HEK293 (cell line): Measurements from ENCODE around the gene ARHGAP35.

ENCODE experiments used
- CTCF ChIA-PET: fragments of 350-600 bp; formaldehyde crosslinking; extraction: SDS; loops from one replicate; lab custom pipeline; 2021; ENCODE audit warnings: antibody characterized with exemption; lab: Yijun Ruan, JAX
- POLR2A ChIA-PET: fragments of 300-600 bp; formaldehyde crosslinking; extraction: SDS; loops from one replicate; lab custom pipeline; 2020; ENCODE audit warnings: antibody characterized with exemption, inconsistent platforms; lab: Yijun Ruan, JAX
- H3K27ac ChIP-seq: fragments of 200-500 bp; sonication (Bioruptor generic); 2 replicates; pipeline ENCODE4 v1.5.1; 2014; ENCODE audit warnings: low read depth, low read length, control low read depth, inconsistent platforms; ENCODE audit errors: extremely low read depth
- H3K36me3 ChIP-seq, 2 experiments: fragments of 200-500 bp in 1 of 2; sonication (Bioruptor generic) in 1 of 2; 1 replicate in 1 of 2; 2 replicates in 1 of 2; pipeline ENCODE4 v1.5.1; 2014 to 2017; ENCODE audit warnings: inconsistent platforms in 2 of 2, low read length in 2 of 2; ENCODE audit not compliant: control insufficient read depth in 2 of 2, insufficient read depth in 1 of 2
- H3K4me1 ChIP-seq: fragments of 200-500 bp; sonication (Bioruptor generic); 2 replicates; pipeline ENCODE4 v1.5.1; 2014; ENCODE audit warnings: mild to moderate bottlenecking, low read length, inconsistent platforms; ENCODE audit not compliant: control insufficient read depth, insufficient read depth
- H3K4me3 ChIP-seq: 2 replicates; pipeline ENCODE4 v1.5.1; 2011; ENCODE audit warnings: low read depth, mild to moderate bottlenecking, control low read depth, low read length, moderate library complexity
- H3K9me3 ChIP-seq: fragments of 200-500 bp; sonication (Bioruptor generic); 2 replicates; pipeline ENCODE4 v1.5.1; 2014; ENCODE audit warnings: low read depth, low read length, inconsistent platforms; ENCODE audit not compliant: control insufficient read depth, insufficient read depth
- KLF7 ChIP-seq: fragments of 450-650 bp; formaldehyde crosslinking; IDR thresholded peaks from 2 replicates; pipeline ENCODE4 v1.5.1; 2016; ENCODE audit warnings: missing biosample characterization, missing genetic modification characterization, borderline replicate concordance
- SCRT1 ChIP-seq: fragments of 450-650 bp; formaldehyde crosslinking; IDR thresholded peaks from 2 replicates; pipeline ENCODE4 v1.5.1; 2016; ENCODE audit warnings: missing biosample characterization, missing genetic modification characterization, borderline replicate concordance
- SCRT2 ChIP-seq: fragments of 450-650 bp; formaldehyde crosslinking; IDR thresholded peaks from 2 replicates; pipeline ENCODE4 v1.5.1; 2016; ENCODE audit warnings: missing biosample characterization, missing genetic modification characterization
- SP3 ChIP-seq: fragments of 450-650 bp; formaldehyde crosslinking; IDR thresholded peaks from 2 replicates; pipeline ENCODE4 v1.5.1; 2016; ENCODE audit warnings: missing biosample characterization, missing genetic modification characterization
- ZBTB17 ChIP-seq: fragments of 450-650 bp; formaldehyde crosslinking; IDR thresholded peaks from 2 replicates; pipeline ENCODE4 v1.5.1; 2016; ENCODE audit warnings: missing biosample characterization, missing genetic modification characterization
- ZBTB6 ChIP-seq: fragments of 450-650 bp; formaldehyde crosslinking; IDR thresholded peaks from 2 replicates; pipeline ENCODE4 v1.5.1; 2017; ENCODE audit warnings: missing biosample characterization, missing genetic modification characterization
- ZNF174 ChIP-seq: fragments of 450-650 bp; formaldehyde crosslinking; IDR thresholded peaks from 2 replicates; pipeline ENCODE4 v1.5.0; 2017; ENCODE audit warnings: missing biosample characterization, mild to moderate bottlenecking, missing genetic modification characterization
- ZNF18 ChIP-seq: fragments of 450-650 bp; formaldehyde crosslinking; IDR thresholded peaks from 2 replicates; pipeline ENCODE4 v1.5.1; 2016; ENCODE audit warnings: missing biosample characterization, missing genetic modification characterization
- ZNF211 ChIP-seq: fragments of 450-650 bp; formaldehyde crosslinking; IDR thresholded peaks from 2 replicates; pipeline ENCODE4 v1.5.1; 2016; ENCODE audit warnings: low read depth, missing biosample characterization, missing genetic modification characterization
- ZNF362 ChIP-seq: fragments of 450-650 bp; formaldehyde crosslinking; IDR thresholded peaks from 2 replicates; pipeline ENCODE4 v1.5.1; 2016; ENCODE audit warnings: missing biosample characterization, missing genetic modification characterization
- ZNF398 ChIP-seq: fragments of 450-650 bp; formaldehyde crosslinking; IDR thresholded peaks from 2 replicates; pipeline ENCODE4 v1.5.1; 2017; ENCODE audit warnings: missing biosample characterization, missing genetic modification characterization
- ZNF449 ChIP-seq: fragments of 450-650 bp; formaldehyde crosslinking; IDR thresholded peaks from 2 replicates; pipeline ENCODE4 v1.5.1; 2017; ENCODE audit warnings: missing biosample characterization, mild to moderate bottlenecking, missing genetic modification characterization, moderate library complexity
- ZNF510 ChIP-seq: fragments of 450-650 bp; formaldehyde crosslinking; IDR thresholded peaks from 2 replicates; pipeline ENCODE4 v1.5.1; 2018; ENCODE audit warnings: mild to moderate bottlenecking, missing genetic modification characterization, missing biosample characterization; ENCODE audit not compliant: insufficient replicate concordance
- ZNF529 ChIP-seq: fragments of 450-650 bp; formaldehyde crosslinking; IDR thresholded peaks from 2 replicates; pipeline ENCODE4 v1.5.1; 2017; ENCODE audit warnings: missing genetic modification characterization, missing biosample characterization; ENCODE audit not compliant: insufficient replicate concordance
- ZNF664 ChIP-seq: fragments of 450-650 bp; formaldehyde crosslinking; IDR thresholded peaks from 2 replicates; pipeline ENCODE4 v1.5.1; 2016; ENCODE audit warnings: missing biosample characterization, missing genetic modification characterization
- ZNF701 ChIP-seq: fragments of 450-650 bp; formaldehyde crosslinking; IDR thresholded peaks from 2 replicates; pipeline ENCODE4 v1.5.1; 2016; ENCODE audit warnings: missing biosample characterization, missing genetic modification characterization
- ZNF830 ChIP-seq: fragments of 450-650 bp; IDR thresholded peaks from 2 replicates; pipeline ENCODE4 v1.5.0; 2018; ENCODE audit warnings: missing biosample characterization, missing genetic modification characterization, low read depth, mild to moderate bottlenecking, moderate library complexity

Gene ARHGAP35

GRCh38 chr19:46887240-46887782, 26.5 kb downstream of the ARHGAP35 start:
- ChIA-PET CTCF (no interaction called here), POLR2A (no interaction called here)
- Histone ChIP-seq H3K4me3 (no peak overlapping the region), H3K27ac (no peak overlapping the region), H3K9me3 (no peaks in the 10 kb centered on the region; the same call in 1 of the 2 replicates), H3K36me3 (no peaks in the 10 kb centered on the region; a peak in 1 of 3 replicates), H3K4me1 (peaks cover 15% of the 10 kb centered on the region)
- no peak for TF ChIP-seq ZNF174
- TF ChIP-seq ZNF529 (tag by site-specific recombination): peak; percentile 99
- TF ChIP-seq ZNF211 (tag by site-specific recombination): no peak
- TF ChIP-seq ZNF510: peak; percentile 48

- ChIA-PET CTCF (interaction anchor here (0.6 kb wide), 1 partner anchor 223 kb away, joined by 3 read pairs; the partner anchor contains the start of gene ZC3H4), POLR2A (no interaction called here)
- Histone ChIP-seq H3K9me3 (no peaks in the 10 kb centered on the region; the same call in 1 of the 2 replicates), H3K4me1 (peaks cover 25% of the 10 kb centered on the region), H3K4me3 (no peak overlapping the region), H3K36me3 (no peaks in the 10 kb centered on the region; a peak in 1 of 3 replicates), H3K27ac (peak overlapping the region; percentile 30; the same call in 1 of the 2 replicates)
- TF ChIP-seq ZNF449 (tag by site-specific recombination): peak; percentile 53; the same call in 1 of the 2 replicates
- TF ChIP-seq ZBTB6 (tag by site-specific recombination): no peak
Measured at GRCh38 chr19:46890423-46891170, 29.8 kb downstream of the ARHGAP35 start.

- POLR2A ChIA-PET: interaction anchor here (1.1 kb wide), 1 partner anchor 998 kb away, joined by 3 read pairs; no protein-coding TSS in a partner anchor
- CTCF ChIA-PET: interaction anchor here (0.5 to 0.6 kb wide), 3 partner anchors 52 to 188 kb away, joined by 3 to 7 read pairs (median 4); no protein-coding TSS in a partner anchor
- TF ChIP-seq KLF7 (no peak), ZNF701 (tag by site-specific recombination) (no peak), ZNF664 (tag by site-specific recombination) (peak; percentile 43; the same call in 1 of the 2 replicates), ZBTB17 (tag by site-specific recombination) (no peak), SCRT1 (tag by site-specific recombination) (peak; percentile 83), ZBTB6 (tag by site-specific recombination) (no peak), SCRT2 (tag by site-specific recombination) (peak; percentile 75), SP3 (tag by site-specific recombination) (no peak), ZNF830 (no peak), ZNF18 (no peak), ZNF398 (tag by site-specific recombination) (no peak), ZNF362 (tag by site-specific recombination) (peak; percentile 86)
- TF ChIP-seq, all 188 proteins: peak for 4
- no peak overlapping the region for H3K4me3 ChIP-seq
- H3K36me3 ChIP-seq: no peaks in the 10 kb centered on the region; a peak in 1 of 3 replicates
- no peaks in the 10 kb centered on the region; the same call in 1 of the 2 replicates for H3K9me3 ChIP-seq
- H3K27ac ChIP-seq: no peak overlapping the region
- peaks cover 22% of the 10 kb centered on the region for H3K4me1 ChIP-seq
Measured at GRCh38 chr19:46892252-46893179, 31.7 kb downstream of the ARHGAP35 start.
